HUES6 (cell line): Measurements from ENCODE around the gene POLA2.

Experiments used
- H3K27ac ChIP-seq: 2 replicates; pipeline ENCODE4 v1.7.0; 2013; ENCODE audit warnings: low read depth, mild to moderate bottlenecking, low read length, inconsistent platforms
- H3K27me3 ChIP-seq: 2 replicates; pipeline ENCODE4 v1.6.1; 2013; ENCODE audit warnings: low read length; ENCODE audit not compliant: control insufficient read depth, insufficient read depth
- H3K36me3 ChIP-seq: 2 replicates; pipeline ENCODE4 v1.6.1; 2013; ENCODE audit warnings: low read length; ENCODE audit not compliant: control insufficient read depth, insufficient read depth
- H3K4me1 ChIP-seq: 2 replicates; pipeline ENCODE4 v1.6.1; 2013; ENCODE audit warnings: low read length; ENCODE audit not compliant: control insufficient read depth, insufficient read depth
- H3K4me3 ChIP-seq: 2 replicates; pipeline ENCODE4 v1.5.1; 2013; ENCODE audit warnings: low read depth, low read length
- H3K9ac ChIP-seq: one replicate; pipeline ENCODE4 v1.6.1; 2013; ENCODE audit warnings: mild to moderate bottlenecking, low read length
- H3K9me3 ChIP-seq: 2 replicates; pipeline ENCODE4 v1.6.1; 2013; ENCODE audit warnings: low read depth, low read length; ENCODE audit not compliant: control insufficient read depth, insufficient read depth

POLA2 gene

DNA sequence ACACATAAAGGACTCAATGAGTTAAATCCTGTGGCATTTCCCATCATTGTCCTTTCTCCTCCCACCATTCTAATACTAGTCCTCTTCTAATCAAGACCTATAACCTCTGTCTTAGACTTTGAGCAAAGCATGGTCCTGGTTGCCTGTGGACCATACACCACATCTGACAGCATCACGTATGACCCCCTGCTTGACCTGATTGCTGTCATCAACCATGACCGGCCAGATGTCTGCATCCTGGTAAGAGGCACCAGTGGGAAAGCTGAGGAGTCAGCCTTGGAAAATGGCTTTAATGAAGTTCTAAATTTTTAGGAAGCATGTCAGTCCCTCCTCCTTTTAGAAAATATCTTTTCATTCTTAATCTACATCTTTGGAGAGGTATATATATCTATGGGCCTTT is 25.8 kb downstream of the POLA2 start:
- Histone ChIP-seq H3K27me3 (no peaks in the 10 kb centered on the region), H3K36me3 (peaks cover 93% of the 10 kb centered on the region), H3K4me1 (peaks cover 5% of the 10 kb centered on the region; the same call in 1 of the 2 replicates), H3K4me3 (no peak overlapping the region), H3K27ac (no peak overlapping the region), H3K9me3 (no peaks in the 10 kb centered on the region), H3K9ac (no peak overlapping the region)

DNA sequence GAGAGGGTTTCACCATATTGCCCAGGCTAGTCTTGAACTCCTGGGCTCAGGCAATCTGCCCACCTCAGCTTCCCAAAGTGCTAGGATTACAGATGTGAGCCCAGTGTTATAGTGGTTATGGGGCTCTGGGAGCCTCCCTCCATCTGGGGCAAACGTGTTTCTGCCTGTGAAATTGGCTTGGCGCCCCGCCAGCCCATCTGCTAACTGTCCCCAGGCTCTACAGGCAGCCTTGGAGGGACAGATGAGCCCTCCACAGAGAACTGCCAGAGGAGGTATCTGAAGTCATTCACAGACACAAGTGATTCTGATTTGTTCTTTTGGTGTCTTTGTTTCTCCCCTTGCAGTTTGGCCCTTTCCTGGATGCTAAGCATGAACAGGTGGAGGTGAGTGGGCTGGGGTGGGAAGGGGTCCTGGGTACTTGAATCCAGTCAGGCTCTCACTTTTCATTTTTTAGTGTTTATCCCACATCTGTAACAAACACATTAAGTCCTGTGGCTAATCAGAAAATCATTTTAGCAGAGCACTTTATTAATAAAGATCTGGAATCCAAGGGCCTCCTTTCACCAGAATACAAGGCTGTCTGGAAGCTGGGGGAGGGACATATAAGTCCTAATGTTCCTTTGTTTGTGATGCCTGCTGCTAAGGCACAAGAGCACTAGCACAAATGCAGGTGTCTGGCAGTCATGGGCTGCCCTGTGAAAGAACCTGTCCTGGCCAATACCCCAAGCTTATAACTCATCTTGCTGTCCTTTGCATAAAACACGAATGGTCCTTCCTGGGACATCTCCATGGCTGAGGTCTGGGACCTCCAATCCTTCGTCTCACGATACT is 27.2 kb downstream of the POLA2 start:
- H3K4me3 ChIP-seq: no peak overlapping the region
- H3K36me3 ChIP-seq: peaks cover 94% of the 10 kb centered on the region
- no peak overlapping the region for H3K9ac ChIP-seq
- no peak overlapping the region for H3K27ac ChIP-seq
- peaks cover 5% of the 10 kb centered on the region; the same call in 1 of the 2 replicates for H3K4me1 ChIP-seq
- H3K27me3 ChIP-seq: no peaks in the 10 kb centered on the region
- H3K9me3 ChIP-seq: no peaks in the 10 kb centered on the region

DNA sequence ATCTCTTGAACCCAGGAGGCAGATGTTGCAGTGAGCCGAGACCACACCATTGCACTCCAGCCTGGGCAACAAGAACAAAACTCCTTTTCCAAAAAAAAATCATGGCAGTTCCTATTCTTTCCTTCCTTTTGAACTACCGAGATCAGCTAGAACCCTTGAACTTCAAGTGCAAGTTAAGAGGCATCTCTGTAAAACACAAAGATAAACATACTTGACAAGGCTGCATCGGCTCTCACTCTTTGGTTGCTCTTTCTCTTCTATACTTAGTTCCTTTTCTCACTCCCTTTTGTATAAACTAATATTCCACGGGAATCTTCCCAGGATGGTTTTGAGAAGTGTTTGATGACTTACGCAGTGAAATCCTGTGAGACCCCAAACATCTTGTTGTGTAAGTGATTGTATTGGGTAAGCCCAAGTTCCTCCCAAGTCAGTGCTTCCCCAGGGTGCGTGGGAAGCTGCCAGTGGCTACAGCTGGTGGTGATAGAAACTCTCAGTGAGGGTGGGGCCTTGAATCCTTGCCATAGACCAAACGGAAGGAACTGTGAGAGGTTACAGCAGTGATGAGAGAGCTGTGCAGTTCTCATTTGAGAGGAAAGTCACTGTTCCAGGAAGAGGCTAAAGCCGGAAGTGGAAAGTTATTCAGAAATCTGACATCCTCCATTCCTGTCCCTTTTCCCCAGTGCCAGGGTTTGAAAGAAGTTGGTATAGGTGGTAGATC is 28.8 kb downstream of the POLA2 start:
- no peaks in the 10 kb centered on the region for H3K27me3 ChIP-seq
- no peak overlapping the region for H3K9ac ChIP-seq
- H3K9me3 ChIP-seq: no peaks in the 10 kb centered on the region
- H3K36me3 ChIP-seq: peaks cover 95% of the 10 kb centered on the region
- H3K4me1 ChIP-seq: peaks cover 5% of the 10 kb centered on the region; the same call in 1 of the 2 replicates
- H3K27ac ChIP-seq: no peak overlapping the region
- H3K4me3 ChIP-seq: no peak overlapping the region

DNA sequence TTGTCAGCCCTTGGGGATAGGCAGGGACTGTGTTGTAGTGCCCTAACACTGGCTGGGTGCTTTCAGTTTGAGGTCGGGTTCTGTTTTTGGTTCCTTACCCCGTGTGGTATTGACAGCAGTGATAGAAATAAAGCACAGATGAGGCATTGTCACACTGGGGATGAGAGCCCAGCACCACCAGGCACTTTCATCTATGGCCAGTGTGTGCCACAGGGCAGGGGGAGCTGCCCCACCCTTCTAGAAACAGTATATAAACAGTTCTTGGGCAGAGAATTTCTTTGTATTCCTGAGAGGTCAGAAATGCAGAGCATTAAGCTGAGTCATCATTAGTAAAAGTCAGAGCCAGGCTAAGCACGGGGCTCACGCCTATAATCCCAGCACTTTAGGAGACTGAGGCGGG is 29.9 kb downstream of the POLA2 start:
- Histone ChIP-seq H3K27ac (no peak overlapping the region), H3K27me3 (no peaks in the 10 kb centered on the region), H3K9ac (no peak overlapping the region), H3K9me3 (no peaks in the 10 kb centered on the region), H3K4me1 (peaks cover 5% of the 10 kb centered on the region; the same call in 1 of the 2 replicates), H3K36me3 (peaks cover 95% of the 10 kb centered on the region), H3K4me3 (no peak overlapping the region)

DNA sequence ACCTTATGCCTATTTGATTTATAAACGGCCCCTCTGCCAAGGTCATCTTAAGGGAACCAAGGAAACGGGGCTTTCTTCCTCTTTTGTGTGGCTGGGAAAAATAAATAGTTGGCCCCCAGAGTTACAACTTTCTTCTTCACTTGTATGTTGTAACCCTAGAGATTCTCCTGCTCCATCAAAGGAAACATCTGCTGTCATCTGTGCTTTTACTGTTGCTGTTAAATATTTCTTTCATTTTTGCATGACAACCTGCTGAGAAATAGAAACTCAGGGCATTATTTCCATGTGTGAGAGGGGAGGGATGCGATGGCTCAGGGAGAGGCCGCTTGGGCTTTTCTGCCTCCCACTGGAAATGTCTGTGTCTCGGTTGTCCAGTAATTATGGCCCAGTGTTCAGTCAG is 31.1 kb downstream of the POLA2 start:
- Histone ChIP-seq H3K27me3 (no peaks in the 10 kb centered on the region), H3K36me3 (peaks cover 91% of the 10 kb centered on the region), H3K27ac (no peak overlapping the region), H3K9ac (peak overlapping the region; percentile 13), H3K4me1 (peaks cover 5% of the 10 kb centered on the region; the same call in 1 of the 2 replicates), H3K9me3 (no peaks in the 10 kb centered on the region), H3K4me3 (no peak overlapping the region)

DNA sequence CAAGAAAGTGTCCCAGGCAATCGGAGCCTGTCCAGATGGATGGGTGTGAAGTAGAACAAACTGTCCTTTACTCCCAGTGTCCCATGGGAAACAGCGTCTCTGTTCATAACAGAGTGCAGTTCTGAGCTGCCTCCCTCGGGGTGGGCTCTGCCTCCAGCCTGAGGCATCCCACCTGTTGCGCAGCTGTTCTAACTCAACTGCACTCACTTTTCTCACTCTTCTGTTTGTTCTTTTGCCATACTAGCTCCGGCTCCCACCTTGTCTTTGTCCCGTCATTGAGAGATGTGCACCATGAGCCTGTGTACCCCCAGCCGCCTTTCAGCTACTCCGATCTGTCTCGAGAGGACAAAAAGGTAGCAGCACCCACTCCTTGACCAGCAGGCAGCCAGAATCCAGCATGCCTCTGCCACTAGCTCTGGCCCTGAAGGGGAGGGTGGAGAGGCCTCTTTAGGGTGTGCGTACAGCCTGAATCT is 32.2 kb downstream of the POLA2 start:
- Histone ChIP-seq H3K4me3 (no peak overlapping the region), H3K9me3 (no peaks in the 10 kb centered on the region), H3K36me3 (peaks cover 94% of the 10 kb centered on the region), H3K27me3 (no peaks in the 10 kb centered on the region), H3K9ac (no peak overlapping the region), H3K4me1 (peaks cover 5% of the 10 kb centered on the region; the same call in 1 of the 2 replicates), H3K27ac (no peak overlapping the region)

DNA sequence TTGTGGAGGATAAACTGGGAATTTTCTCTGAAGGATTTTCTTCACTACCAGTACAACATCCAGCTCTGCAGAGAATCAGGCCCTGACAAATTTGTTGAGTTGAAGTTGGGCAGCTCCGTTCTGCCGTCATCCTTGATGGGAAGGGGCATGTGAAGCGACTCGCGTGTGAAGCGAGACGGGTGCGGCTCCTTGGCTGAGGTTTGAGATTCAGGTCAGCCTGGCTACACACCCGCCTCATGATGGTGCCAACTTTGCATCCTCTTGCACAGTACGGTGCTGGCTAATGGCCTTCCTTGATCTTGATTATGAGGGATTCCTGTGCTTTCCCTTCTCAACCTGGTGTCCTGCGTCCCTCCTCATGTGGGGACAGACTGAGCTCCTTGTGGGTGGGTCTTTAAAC is 33.2 kb downstream of the POLA2 start:
- peaks cover 89% of the 10 kb centered on the region for H3K36me3 ChIP-seq
- H3K9ac ChIP-seq: no peak overlapping the region
- H3K9me3 ChIP-seq: no peaks in the 10 kb centered on the region
- no peaks in the 10 kb centered on the region for H3K27me3 ChIP-seq
- H3K4me1 ChIP-seq: peaks cover 5% of the 10 kb centered on the region; the same call in 1 of the 2 replicates
- H3K27ac ChIP-seq: no peak overlapping the region
- no peak overlapping the region for H3K4me3 ChIP-seq

DNA sequence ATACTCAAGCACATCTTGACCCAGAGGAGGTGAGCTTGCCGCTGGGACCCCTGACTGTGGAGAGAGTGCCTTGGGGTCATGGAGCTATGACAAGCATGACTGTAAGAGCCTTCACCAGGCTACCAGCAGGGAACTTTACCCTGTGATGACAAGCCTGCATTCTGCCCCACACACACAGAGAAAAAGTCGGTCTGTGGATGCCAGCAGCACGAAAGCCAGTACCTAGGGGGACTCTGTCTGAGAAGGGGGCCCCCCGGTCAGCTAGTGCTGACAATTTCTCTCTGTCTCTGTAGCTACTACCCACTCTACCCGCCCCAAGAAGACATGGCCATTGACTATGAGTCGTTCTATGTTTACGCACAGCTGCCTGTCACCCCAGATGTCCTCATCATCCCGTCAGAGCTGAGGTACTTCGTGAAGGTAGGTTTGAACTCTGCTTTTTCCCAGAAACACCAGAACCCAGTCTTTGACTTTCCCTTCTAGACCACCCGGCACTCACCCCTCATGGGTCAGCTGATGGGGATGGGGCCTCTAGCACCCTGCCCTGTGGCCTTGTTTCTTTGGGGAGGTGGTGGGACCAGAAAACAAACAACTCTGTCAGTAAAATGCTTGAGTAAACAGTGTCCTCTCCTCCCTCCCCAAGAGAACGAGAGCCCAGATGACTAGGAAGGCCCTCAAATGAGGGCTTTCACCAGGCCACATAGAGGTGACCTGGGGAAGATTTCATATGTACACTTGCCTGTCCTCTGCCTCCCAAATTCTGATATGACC is 34.0 kb downstream of the POLA2 start:
- no peak overlapping the region for H3K27ac ChIP-seq
- H3K4me3 ChIP-seq: no peak overlapping the region
- H3K27me3 ChIP-seq: no peaks in the 10 kb centered on the region
- H3K9me3 ChIP-seq: no peaks in the 10 kb centered on the region
- no peak overlapping the region for H3K9ac ChIP-seq
- peaks cover 5% of the 10 kb centered on the region; the same call in 1 of the 2 replicates for H3K4me1 ChIP-seq
- H3K36me3 ChIP-seq: peaks cover 81% of the 10 kb centered on the region

DNA sequence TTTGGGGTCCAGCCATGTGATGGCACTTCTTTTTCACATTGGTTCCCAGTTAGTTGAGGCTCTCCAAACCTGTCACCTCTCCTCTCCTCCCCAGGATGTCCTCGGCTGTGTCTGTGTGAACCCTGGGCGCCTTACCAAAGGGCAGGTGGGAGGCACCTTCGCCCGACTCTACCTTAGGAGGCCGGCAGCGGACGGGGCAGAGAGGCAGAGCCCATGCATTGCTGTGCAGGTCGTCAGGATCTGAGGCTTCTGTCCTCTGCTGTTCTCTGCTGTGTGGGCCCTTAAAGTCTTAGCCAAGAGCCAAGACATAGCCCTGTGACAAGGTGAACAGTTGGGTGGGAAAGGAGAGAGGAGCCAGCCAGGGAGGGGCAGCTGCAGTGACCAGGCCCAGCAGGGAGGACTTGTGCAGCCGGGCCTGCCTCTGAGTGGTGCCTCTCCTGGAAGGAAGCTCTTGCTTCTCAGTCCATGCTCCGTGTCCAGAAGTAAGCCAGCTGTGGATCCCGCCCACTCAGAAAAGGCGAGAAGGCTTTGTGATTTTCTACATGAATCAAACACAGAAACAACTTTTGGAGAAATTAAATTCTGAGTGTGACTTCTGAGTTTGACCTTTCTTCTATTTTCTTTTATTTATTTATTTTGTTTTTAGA is 35.4 kb downstream of the POLA2 start:
- Histone ChIP-seq H3K9me3 (no peaks in the 10 kb centered on the region), H3K4me1 (peaks cover 9% of the 10 kb centered on the region), H3K27ac (no peak overlapping the region), H3K36me3 (peaks cover 70% of the 10 kb centered on the region), H3K27me3 (no peaks in the 10 kb centered on the region), H3K9ac (no peak overlapping the region), H3K4me3 (no peak overlapping the region)

DNA sequence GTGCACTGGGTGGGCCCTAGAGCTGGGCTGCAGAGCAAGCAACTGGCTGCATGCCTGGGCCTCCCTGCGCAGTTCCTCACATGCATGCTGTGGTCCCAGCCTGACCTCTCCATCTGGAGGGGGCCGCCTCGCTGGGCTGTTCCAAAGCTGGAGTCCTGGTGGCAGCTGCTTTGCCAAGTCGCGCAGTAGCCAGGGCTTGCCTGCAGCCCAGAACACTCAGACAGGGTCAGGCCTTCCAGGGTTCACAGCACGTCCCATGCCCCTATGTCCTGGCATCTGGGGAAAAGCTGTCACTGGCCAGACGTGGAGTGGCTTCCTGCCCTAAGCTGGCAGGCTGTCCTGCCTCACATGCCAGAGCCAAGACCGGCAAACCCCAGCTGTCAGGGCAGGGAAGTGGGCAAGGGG is 36.4 kb downstream of the POLA2 start:
- H3K27ac ChIP-seq: no peak overlapping the region
- H3K27me3 ChIP-seq: no peaks in the 10 kb centered on the region
- H3K4me3 ChIP-seq: no peak overlapping the region
- peaks cover 10% of the 10 kb centered on the region for H3K4me1 ChIP-seq
- H3K9me3 ChIP-seq: no peaks in the 10 kb centered on the region
- H3K36me3 ChIP-seq: peaks cover 66% of the 10 kb centered on the region
- H3K9ac ChIP-seq: no peak overlapping the region
